ENCODE data around the gene PHKB.
A peak's percentile ranks its signal among the peaks of the same experiment; 100 is the strongest.
"Not testable (repeated sequence)": the region's sequence is repeated elsewhere in the genome, so short reads cannot be mapped to it uniquely, and the experiment has no call there.

Gene PHKB

DNA sequence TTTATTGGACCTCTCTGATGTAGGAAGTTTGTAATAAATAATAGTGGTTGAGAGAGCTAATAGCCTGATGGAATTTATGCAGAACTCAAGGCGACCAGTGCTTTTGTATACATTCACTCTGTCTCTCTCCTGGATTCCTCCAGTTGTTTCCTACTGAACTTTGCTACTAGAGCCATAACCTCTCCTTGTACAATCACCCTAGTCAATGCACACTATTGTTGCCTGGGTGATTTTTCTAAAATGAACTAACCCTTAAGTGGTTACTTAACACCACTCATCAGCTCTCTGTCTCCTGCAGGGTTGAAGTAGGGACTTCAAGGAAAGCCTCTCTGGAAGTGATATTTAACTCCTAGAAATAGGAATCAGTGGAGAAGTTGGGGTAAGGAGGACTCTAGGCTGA, 9.7 kb downstream of the PHKB start:
- DNase-seq: no peak

GRCh38 chr16:47473004-47473403, 11.9 kb downstream of the PHKB start:
- not testable (repeated sequence) for DNase-seq

GRCh38 chr16:47473792-47474191, 12.7 kb downstream of the PHKB start:
- no peak for DNase-seq

GRCh38 chr16:47475786-47476185, 14.7 kb downstream of the PHKB start:
- DNase-seq: no peak

DNA sequence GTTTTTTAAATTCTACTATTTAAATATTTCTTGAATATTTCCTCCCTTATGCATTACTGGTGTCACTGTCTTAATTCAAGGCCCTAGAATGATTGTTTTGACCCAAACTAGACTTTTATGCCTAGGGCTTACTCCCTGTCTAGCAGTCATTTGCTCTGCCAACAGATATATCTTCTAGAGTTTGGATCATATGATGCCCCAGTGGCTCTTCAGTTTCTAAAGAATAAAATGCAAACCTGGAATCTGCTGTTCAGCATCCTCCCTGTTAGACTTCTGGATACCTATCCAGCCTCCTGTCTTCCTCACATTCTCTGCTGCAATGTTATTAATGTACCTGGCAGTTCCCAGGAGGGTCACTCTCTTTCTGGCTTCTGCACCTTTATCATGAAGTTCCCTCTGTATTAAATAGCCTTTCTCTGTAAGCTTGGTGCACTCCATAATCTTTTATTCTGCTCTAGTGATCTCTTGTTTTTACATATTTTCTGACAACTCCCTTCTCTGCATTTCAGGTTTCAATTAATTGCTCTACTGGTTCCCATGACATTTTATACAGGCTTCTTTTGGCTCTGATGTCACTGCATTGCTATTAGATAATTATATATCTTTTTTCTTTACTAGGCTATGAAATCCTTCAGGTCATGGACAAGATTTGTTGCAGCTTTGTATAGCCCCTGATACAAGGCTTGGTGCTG, 15.7 kb downstream of the PHKB start:
- DNase-seq: no peak

DNA sequence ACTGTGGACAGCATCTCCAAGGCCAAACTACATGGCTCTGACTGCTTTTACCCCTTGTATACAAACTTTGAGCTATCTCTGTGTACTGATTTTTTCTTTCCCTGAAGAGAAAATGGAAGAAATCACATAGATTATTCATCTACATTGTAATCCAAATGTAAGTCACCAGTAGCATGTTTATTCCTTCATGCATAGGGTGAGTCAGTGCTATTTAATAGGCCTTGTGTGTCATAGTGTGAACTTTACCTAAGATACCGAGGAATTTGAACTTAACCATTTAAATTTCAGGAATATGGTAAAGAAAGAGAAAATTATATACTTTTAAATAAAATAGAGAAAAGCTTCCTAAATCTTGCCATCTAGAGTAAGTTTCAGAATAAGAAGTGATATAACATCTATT, 16.5 kb downstream of the PHKB start:
- no peak for DNase-seq

- no peak for DNase-seq
These were observed 19.3 kb downstream of the PHKB start for GRCh38 chr16:47480410-47480809.

- DNase-seq: no peak
These were observed 20.7 kb downstream of the PHKB start for GRCh38 chr16:47481698-47482374.

DNA sequence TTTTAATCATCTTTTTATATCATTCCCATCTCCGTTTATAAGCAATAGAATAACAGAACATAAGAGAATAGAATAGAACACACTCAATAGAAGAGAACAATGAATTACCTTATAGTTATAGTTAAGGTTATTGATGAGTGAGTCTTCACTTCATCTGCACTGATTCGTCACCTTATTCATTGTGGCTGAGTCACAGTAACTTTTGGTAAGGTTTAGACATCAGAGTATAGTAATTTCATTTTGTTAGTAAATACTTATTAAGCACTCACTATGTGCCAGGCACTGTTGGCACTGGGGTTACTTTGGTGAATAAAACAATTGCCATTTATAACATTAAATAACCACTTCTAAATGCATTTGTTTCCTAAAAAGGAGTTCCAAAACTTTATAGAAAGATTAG, 22.5 kb downstream of the PHKB start:
- DNase-seq: no peak

- DNase-seq: no peak
These were observed 25.7 kb downstream of the PHKB start for GRCh38 chr16:47486856-47487255.

DNA sequence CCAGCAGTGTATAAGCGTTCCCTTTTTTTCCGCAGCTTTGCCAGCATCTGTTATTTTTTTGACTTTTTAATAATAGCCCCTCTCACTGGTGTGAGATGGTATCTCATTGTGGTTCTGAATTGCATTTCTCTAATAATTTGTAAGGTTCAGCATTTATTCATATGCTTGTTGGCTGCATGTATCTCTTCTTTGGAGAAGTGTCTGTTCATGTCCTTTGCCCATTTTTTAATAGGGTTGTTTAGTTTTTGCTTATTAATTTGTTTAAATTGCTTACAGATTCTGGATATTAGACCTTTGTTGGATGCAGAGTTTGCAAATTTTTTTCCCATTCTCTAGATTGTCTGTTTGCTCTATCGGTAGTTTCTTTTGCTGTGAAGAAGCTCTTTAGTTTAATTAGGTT, 26.9 kb downstream of the PHKB start:
- no peak for DNase-seq

DNA sequence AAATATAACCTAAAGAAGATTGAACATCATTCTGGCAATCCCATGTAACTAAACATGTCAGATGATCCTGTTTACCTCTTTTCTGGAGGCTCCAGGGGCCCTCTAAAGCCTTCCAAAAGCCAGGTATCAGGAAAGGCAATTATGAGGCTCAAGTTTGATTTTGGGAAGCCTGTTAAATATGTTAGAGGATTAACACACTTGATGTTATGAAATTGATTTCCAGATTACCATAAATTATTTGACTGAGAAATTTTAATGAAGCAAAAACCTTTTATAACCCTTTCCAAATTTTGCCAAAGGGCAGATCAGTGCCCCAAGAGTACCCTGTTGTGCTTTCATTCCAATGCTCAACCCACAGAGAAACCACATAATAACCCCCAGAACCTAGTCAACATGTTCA, 29.3 kb downstream of the PHKB start:
- DNase-seq: no peak

DNA sequence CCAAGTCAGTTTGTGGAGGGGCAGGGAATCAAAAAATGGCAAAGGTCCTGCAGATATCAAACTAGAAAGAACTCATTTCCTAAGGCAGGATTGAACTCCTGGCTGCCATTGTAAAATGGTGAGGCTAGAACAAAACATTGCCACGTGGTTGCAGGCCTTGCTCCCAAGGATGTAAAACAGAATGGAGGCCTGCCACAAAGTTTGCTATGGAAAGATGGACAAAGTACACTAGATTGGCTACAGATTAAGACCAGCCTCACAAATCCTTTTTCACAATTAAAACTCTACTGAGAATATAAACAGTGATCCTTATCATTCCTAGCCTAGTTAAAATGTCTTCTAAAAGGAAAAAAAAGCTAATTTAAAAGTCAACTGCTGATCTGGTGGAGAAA, 30.9 kb downstream of the PHKB start:
- DNase-seq: no peak

DNA sequence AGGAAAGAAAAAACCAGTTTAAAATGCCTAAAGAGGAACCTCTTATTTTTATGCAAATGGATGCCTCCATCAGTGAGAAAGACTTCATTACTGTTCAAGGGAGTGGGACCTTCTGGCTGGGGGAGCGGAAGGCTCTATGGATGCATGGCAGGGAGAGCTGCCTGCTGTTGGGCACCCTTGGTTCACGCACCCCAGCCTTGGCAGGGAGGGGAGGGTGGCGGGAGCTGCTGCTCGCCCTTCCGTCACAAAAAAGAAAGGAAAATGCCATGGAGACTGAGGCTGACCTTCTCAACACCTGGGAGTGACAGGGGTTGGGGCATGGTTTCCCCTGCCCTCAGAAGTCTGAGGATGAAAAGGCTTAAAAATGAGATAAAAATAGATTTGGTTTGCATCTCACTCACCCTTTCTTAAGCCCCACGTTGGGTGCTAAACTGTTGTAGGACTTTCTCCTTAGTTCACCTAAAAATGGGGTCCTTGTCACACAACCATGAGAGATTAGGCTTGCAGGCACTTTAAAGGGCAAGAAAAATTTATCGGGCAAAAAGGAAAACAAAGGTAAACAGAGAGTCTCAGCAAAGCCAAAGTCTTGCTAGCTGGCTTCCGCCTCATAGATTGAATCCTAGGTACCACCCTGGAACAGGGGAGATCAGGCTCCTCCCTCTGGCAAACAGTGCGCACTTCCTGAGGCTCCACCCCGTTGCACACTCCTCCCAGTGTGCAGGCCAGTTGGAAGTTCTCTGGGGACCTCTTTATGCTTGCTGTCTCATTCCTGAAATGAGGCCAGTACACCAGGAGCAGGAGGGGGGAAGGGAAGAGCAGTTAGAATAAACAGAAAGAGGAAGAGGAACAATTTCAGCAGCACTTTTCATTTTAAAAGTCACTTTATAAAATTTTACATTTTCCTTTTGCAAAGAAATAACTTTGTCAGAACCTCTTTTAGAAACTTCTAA, 31.6 kb downstream of the PHKB start:
- peak; percentile 12 for DNase-seq

DNA sequence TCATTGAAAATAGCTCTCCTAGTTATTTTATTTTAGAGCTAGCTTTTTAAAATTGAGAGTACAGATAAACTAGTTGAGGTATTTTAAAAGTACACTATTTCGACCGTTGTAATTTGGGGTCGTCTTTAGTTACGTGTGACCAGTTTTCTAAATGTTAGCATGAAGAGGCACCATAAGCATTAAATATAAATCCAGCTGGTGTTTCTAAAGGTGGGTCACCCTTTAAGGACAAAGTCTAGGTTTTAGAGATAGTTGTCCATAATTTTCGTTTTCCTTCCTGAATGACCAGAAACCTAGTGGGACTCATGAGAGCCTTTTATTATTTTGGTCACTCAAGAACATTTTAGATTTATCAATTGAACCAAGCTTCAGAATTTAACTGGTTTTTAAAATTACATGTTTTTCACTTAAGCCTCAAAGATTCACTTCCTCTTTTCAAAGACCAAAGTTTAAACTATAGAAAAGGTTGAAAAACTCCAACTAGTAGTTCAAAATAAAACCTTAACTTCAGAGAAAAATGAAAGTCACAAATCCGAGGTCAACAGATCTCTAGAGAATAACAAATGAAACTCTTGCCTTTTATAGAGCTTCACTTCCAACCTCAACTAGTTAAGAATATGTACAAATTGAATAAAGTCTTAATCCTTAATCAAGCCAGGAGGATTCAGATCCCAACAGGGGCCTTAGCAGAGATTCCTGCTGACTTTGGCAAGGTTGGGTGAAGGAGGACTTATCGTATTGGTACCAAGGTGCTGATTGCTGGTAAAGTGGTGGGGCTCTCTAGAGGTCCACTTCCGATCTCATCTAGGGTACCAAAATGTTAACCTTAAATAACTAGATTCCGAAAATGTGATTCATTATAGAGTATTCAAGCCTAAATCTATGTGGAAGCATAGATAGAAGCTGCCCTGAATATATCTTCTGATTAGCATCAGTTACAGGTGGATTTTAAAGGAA, 32.5 kb downstream of the PHKB start:
- DNase-seq: no peak

- no peak for DNase-seq
These were observed 38.1 kb downstream of the PHKB start for GRCh38 chr16:47499080-47499699.

DNA sequence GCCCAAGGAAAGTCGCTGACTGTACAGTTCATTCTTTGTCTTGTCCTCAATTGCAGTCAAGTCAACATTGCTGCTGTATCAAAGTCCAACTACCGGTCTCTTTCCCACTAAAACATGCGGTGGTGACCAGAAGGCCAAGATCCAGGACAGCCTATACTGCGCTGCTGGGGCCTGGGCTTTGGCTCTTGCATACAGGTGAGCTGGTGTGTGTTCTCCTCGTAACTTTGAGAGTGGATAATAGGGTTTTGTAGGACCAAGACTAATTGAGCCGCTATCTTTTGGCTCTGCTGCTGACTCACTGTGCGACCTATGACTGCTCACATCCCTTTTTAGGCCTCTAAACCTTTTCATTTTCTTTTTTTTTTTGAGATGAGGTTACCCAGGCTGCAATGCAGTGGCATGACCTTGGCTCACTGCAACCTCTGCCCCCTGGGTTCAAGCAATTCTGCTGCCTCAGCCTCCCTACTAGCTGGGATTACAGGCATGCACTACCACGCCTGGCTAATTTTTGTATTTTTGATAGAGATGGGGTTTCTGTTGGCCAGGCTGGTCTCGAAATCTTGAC, 38.7 kb downstream of the PHKB start:
- no peak for DNase-seq

DNA sequence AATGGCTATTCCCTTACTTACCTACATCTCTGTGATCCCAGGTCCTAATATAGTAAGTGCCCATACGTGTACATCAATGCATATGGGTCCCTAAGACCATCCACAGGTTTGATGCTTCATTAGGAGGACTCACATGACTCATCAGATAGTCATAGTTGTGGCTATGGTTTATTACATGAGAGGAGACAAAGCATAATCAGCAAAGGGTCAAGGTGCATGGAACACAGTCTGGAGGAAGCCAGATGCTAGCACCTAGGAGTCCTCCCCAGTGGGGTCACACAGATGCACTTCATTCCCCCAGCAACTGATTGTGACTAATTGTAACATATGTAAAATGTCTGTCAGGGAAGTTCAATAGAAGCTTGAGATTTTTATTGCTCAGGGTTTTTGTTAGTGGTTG, 42.8 kb downstream of the PHKB start:
- DNase-seq: no peak

DNA sequence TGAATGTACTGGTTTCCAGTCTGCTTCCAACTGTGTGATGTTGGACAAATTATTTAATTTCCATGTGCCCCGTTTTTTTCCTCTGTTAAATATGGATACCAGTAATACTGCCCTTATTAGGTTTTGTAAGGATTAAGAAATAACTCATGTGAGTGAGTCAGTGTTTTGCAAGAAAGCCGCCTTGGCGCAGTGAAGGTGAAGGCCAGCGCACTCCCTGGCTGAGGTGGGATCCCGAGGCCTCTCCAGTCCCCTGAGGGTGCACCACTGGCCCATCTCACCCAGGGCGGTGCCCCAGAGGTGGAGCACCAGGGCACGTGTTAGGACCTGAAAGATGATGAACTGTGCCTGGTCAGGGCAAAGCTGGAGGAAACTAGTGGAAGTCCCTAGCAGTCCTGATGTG, 43.5 kb downstream of the PHKB start:
- DNase-seq: no peak

GRCh38 chr16:47506800-47507199, 45.7 kb downstream of the PHKB start:
- DNase-seq: no peak

DNA sequence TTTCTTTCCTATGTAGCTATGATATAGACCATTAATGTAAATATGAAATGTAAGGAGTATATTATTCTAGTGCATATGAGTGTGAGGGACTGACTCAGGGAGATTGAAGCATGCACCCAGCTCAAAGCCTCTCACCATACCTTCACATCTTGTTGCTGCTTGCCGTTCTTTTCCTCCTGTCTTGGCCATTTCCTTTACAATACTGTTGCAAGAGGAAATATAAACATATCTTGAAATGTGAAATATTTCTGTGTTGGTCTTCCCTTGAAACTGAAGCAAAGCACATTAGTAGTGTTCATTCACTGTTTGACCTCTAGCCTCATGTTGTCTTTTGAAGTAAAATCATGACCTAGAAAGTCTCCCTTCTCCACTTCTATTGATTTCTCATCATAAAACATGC, 46.6 kb downstream of the PHKB start:
- DNase-seq: no peak

DNA sequence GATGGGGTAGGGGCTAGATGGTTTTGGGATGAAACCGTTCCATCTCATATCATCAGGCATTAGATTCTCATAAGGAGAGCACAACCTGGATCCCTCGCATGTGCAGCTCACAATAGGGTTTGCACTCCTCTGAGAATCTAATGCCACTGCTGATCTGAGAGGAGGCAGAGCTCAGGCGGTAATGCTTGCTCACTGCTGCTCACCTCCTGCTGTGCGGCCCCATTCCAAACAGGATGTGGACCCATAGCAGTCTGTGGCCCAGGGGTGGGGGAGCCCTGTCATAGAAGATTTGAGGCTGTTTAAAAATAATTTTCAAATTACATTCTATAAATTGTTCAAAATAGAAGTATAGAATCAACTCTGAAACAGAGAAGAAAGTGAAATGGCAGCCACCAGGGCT, 50.8 kb downstream of the PHKB start:
- no peak for DNase-seq
